ACC112 (cell line): Measurements from ENCODE around the gene CDC42EP2.

ENCODE experiments used
- H2AFZ ChIP-seq: fragments of 200-600 bp; sonication (generic); one replicate; pipeline ENCODE4 v1.6.0; 2017; ENCODE audit warnings: antibody characterized with exemption, low read length; ENCODE audit not compliant: unreplicated experiment
- H3K27ac ChIP-seq: fragments of 200-600 bp; sonication (generic); 2 replicates; pipeline ENCODE4 v1.5.1; 2014; ENCODE audit warnings: low read depth, mild to moderate bottlenecking, antibody characterized with exemption, low read length, moderate library complexity
- H3K27me3 ChIP-seq: fragments of 200-600 bp; sonication (generic); 2 replicates; pipeline ENCODE4 v1.6.1; 2014; ENCODE audit warnings: mild to moderate bottlenecking, antibody characterized with exemption, low read length, moderate library complexity, mixed read lengths; ENCODE audit not compliant: insufficient read depth
- H3K36me3 ChIP-seq: fragments of 200-600 bp; sonication (generic); 2 replicates; pipeline ENCODE4 v1.6.1; 2016; ENCODE audit warnings: mild to moderate bottlenecking, antibody characterized with exemption, low read length, moderate library complexity, mixed read lengths; ENCODE audit not compliant: insufficient read depth
- H3K4me1 ChIP-seq: fragments of 200-600 bp; sonication (generic); one replicate; pipeline ENCODE4 v1.6.1; 2016; ENCODE audit warnings: low read length, mixed read lengths; ENCODE audit not compliant: insufficient read depth, unreplicated experiment, control insufficient read depth
- H3K4me3 ChIP-seq: fragments of 200-600 bp; sonication (generic); 2 replicates; pipeline ENCODE4 v1.5.1; 2014; ENCODE audit warnings: mild to moderate bottlenecking, low read depth, low read length
- H3K79me2 ChIP-seq: fragments of 200-600 bp; sonication (generic); one replicate; pipeline ENCODE4 v1.6.0; 2016; ENCODE audit warnings: low read length; ENCODE audit not compliant: control insufficient read depth, unreplicated experiment, insufficient read depth

CDC42EP2 gene

GRCh38 chr11:65314501-65315203, at the start of gene CDC42EP2:
Gene CDC42EP2 (plus strand): TSS chr11:65314866. CDS start chr11:65320899, 6,033 bp downstream.
- peak within 1 kb of the TSS; percentile 84 for H3K4me3 ChIP-seq
- H3K36me3 ChIP-seq, result peaks cover 4% of the 10 kb centered on the region; the same call in 1 of the 2 replicates
- no peak within 1 kb of the TSS for H2AFZ ChIP-seq
- peaks cover 58% of the 10 kb centered on the region for H3K79me2 ChIP-seq
- H3K27ac ChIP-seq, result peak within 1 kb of the TSS; percentile 99
- peaks cover 46% of the 10 kb centered on the region for H3K4me1 ChIP-seq
- H3K27me3 ChIP-seq, result no peaks in the 10 kb centered on the region

GRCh38 chr11:65266210-65266609, 48.5 kb upstream of the CDC42EP2 start:
- Histone ChIP-seq H3K27me3 (no peaks in the 10 kb centered on the region), H3K4me1 (peaks cover 9% of the 10 kb centered on the region), H3K36me3 (peaks cover 7% of the 10 kb centered on the region), H3K27ac (no peak overlapping the region), H2AFZ (no peak overlapping the region), H3K4me3 (no peak overlapping the region), H3K79me2 (peaks cover 47% of the 10 kb centered on the region)

GRCh38 chr11:65274735-65275682, 39.7 kb upstream of the CDC42EP2 start:
- Histone ChIP-seq H3K36me3 (peaks cover 29% of the 10 kb centered on the region), H3K27me3 (no peaks in the 10 kb centered on the region), H3K79me2 (peaks cover 9% of the 10 kb centered on the region), H3K4me1 (peaks cover 39% of the 10 kb centered on the region), H2AFZ (no peak overlapping the region), H3K27ac (peak overlapping the region; percentile 98), H3K4me3 (peak overlapping the region; percentile 42; the same call in 1 of the 2 replicates)

- peaks cover 9% of the 10 kb centered on the region for H3K79me2 ChIP-seq
- peak overlapping the region; percentile 98 for H3K27ac ChIP-seq
- H3K4me1 ChIP-seq, result peaks cover 48% of the 10 kb centered on the region
- no peak overlapping the region for H3K4me3 ChIP-seq
- no peaks in the 10 kb centered on the region for H3K27me3 ChIP-seq
- H2AFZ ChIP-seq, result no peak overlapping the region
- H3K36me3 ChIP-seq, result peaks cover 29% of the 10 kb centered on the region
These were observed 38.8 kb upstream of the CDC42EP2 start for GRCh38 chr11:65275906-65276305.

GRCh38 chr11:65277631-65278277, 36.9 kb upstream of the CDC42EP2 start:
- Histone ChIP-seq H3K27me3 (no peaks in the 10 kb centered on the region), H3K4me1 (peaks cover 52% of the 10 kb centered on the region), H3K27ac (peak overlapping the region; percentile 96), H3K36me3 (peaks cover 40% of the 10 kb centered on the region), H3K79me2 (peaks cover 9% of the 10 kb centered on the region), H2AFZ (no peak overlapping the region), H3K4me3 (no peak overlapping the region)

GRCh38 chr11:65278356-65278755, 36.3 kb upstream of the CDC42EP2 start:
- Histone ChIP-seq H3K4me1 (peaks cover 52% of the 10 kb centered on the region), H2AFZ (no peak overlapping the region), H3K4me3 (no peak overlapping the region; the same call in 1 of the 2 replicates), H3K79me2 (peaks cover 9% of the 10 kb centered on the region), H3K27me3 (no peaks in the 10 kb centered on the region), H3K27ac (peak overlapping the region; percentile 96), H3K36me3 (peaks cover 40% of the 10 kb centered on the region)

- Histone ChIP-seq H2AFZ (no peak overlapping the region), H3K4me1 (peaks cover 52% of the 10 kb centered on the region), H3K27me3 (no peaks in the 10 kb centered on the region), H3K4me3 (peak overlapping the region; percentile 0; the same call in 1 of the 2 replicates), H3K36me3 (peaks cover 40% of the 10 kb centered on the region), H3K27ac (peak overlapping the region; percentile 96), H3K79me2 (peaks cover 9% of the 10 kb centered on the region)
These were observed 35.4 kb upstream of the CDC42EP2 start for GRCh38 chr11:65279279-65279678.

GRCh38 chr11:65279741-65280440, 34.8 kb upstream of the CDC42EP2 start:
- Histone ChIP-seq H3K36me3 (peaks cover 40% of the 10 kb centered on the region), H3K27me3 (no peaks in the 10 kb centered on the region), H2AFZ (no peak overlapping the region), H3K27ac (peak overlapping the region; percentile 96), H3K79me2 (peaks cover 9% of the 10 kb centered on the region), H3K4me3 (peak overlapping the region; percentile 4; the same call in 1 of the 2 replicates), H3K4me1 (peaks cover 52% of the 10 kb centered on the region)

GRCh38 chr11:65280646-65281045, 34.0 kb upstream of the CDC42EP2 start:
- peaks cover 40% of the 10 kb centered on the region for H3K36me3 ChIP-seq
- peaks cover 9% of the 10 kb centered on the region for H3K79me2 ChIP-seq
- H2AFZ ChIP-seq, result no peak overlapping the region
- H3K27ac ChIP-seq, result peak overlapping the region; percentile 96
- peaks cover 48% of the 10 kb centered on the region for H3K4me1 ChIP-seq
- no peaks in the 10 kb centered on the region for H3K27me3 ChIP-seq
- peak overlapping the region; percentile 4; the same call in 1 of the 2 replicates for H3K4me3 ChIP-seq

GRCh38 chr11:65286686-65287085, 28.0 kb upstream of the CDC42EP2 start:
- Histone ChIP-seq H3K27me3 (no peaks in the 10 kb centered on the region), H2AFZ (no peak overlapping the region), H3K4me3 (no peak overlapping the region), H3K4me1 (peaks cover 28% of the 10 kb centered on the region), H3K27ac (no peak overlapping the region), H3K79me2 (no peaks in the 10 kb centered on the region), H3K36me3 (peaks cover 18% of the 10 kb centered on the region)
